B cell (primary cell): ENCODE data around the gene NXF3. TPM values are rescaled to one million over a fixed set of nuclear protein-coding genes. Genes with fewer than 3 reads are reported as not detected.

Source experiments
- ATAC-seq: fragments of 200-7000 bp; cut with Tn5 transposase; one replicate; pipeline ENCODE4 v1.10.0; 2021; ENCODE audit warnings: low read depth, mild to moderate bottlenecking, moderate number of reproducible peaks, moderate library complexity
- CTCF ChIA-PET: fragments of 350-600 bp; sonication (Branson Sonifier 250); formaldehyde crosslinking; loops from one replicate; lab custom pipeline; 2021; ENCODE audit warnings: antibody characterized with exemption, inconsistent platforms; lab: Charles Lee
- POLR2A ChIA-PET: fragments of 350-600 bp; sonication (Branson Sonifier 250); formaldehyde crosslinking; loops from one replicate; lab custom pipeline; 2021; ENCODE audit warnings: antibody characterized with exemption; lab: Charles Lee
- DNase-seq: peaks from one replicate; pipeline ENCODE4 v3.0.0; 2013
- H2AFZ ChIP-seq: 2 replicates; pipeline ENCODE4 v1.6.1; 2012; ENCODE audit warnings: mild to moderate bottlenecking, low read depth, low read length; ENCODE audit not compliant: insufficient read depth, poor library complexity, severe bottlenecking
- H3K27ac ChIP-seq, 2 donors: 1 replicate in 1 of 2; 2 replicates in 1 of 2; pipeline ENCODE4 v1.5.1; 2012 to 2013; ENCODE audit warnings: low read length in 2 of 2, mild to moderate bottlenecking in 2 of 2, moderate library complexity in 1 of 2
- H3K27me3 ChIP-seq, 4 experiments: fragments of 200-600 bp in 1 of 4; sonication (generic) in 1 of 4; replicated peaks in 1 of 4; 1 replicate in 2 of 4; 2 replicates in 2 of 4; pipeline versions ENCODE4 v1.6.1 to v1.7.0; 2013 to 2016; ENCODE audit warnings: low read length in 3 of 4, mild to moderate bottlenecking in 2 of 4, mixed read lengths in 1 of 4, moderate library complexity in 1 of 4; ENCODE audit not compliant: insufficient read depth in 4 of 4, control insufficient read depth in 3 of 4; ENCODE audit errors: control extremely low read depth in 1 of 4
- H3K36me3 ChIP-seq, 2 experiments: replicated peaks in 1 of 2; 1 replicate in 1 of 2; 2 replicates in 1 of 2; pipeline versions ENCODE4 v1.6.1 to v1.7.1; 2013; ENCODE audit warnings: low read length in 1 of 2; ENCODE audit not compliant: insufficient read depth in 2 of 2, control insufficient read depth in 1 of 2; ENCODE audit errors: control extremely low read depth in 1 of 2, extremely low read depth in 1 of 2
- H3K4me1 ChIP-seq, 2 donors: fragments of 200-600 bp in 1 of 2; sonication (generic) in 1 of 2; 1 replicate in 1 of 2; 2 replicates in 1 of 2; pipeline versions ENCODE4 v1.5.1 to v1.6.1; 2013 to 2017; ENCODE audit warnings: low read length in 2 of 2; ENCODE audit not compliant: control insufficient read depth in 2 of 2, insufficient read depth in 2 of 2
- H3K4me2 ChIP-seq: replicated peaks from 2 replicates; pipeline ENCODE3; 2012; ENCODE audit warnings: mild to moderate bottlenecking, low read depth, low read length; ENCODE audit not compliant: poor library complexity, severe bottlenecking
- H3K4me3 ChIP-seq, 5 experiments: fragments of 200-600 bp in 1 of 5; sonication (generic) in 1 of 5; 1 replicate in 3 of 5; 2 replicates in 2 of 5; pipeline versions ENCODE4 v1.5.1 to v1.7.0; 2011 to 2016; ENCODE audit warnings: low read length in 4 of 5, mild to moderate bottlenecking in 4 of 5, low read depth in 2 of 5, control low read depth in 1 of 5, moderate library complexity in 1 of 5; ENCODE audit not compliant: insufficient read depth in 1 of 5; ENCODE audit errors: control extremely low read depth in 1 of 5, extremely low read depth in 1 of 5
- H3K79me2 ChIP-seq: fragments of 200-600 bp; sonication (generic); one replicate; pipeline ENCODE4 v1.6.0; 2016; ENCODE audit warnings: low read length; ENCODE audit not compliant: control insufficient read depth, insufficient read depth
- H3K9ac ChIP-seq: fragments of 200-600 bp; sonication (generic); 2 replicates; pipeline ENCODE4 v1.6.1; 2017; ENCODE audit warnings: mild to moderate bottlenecking, low read length, moderate library complexity
- H3K9me3 ChIP-seq, 3 donors: one replicate each; pipeline versions ENCODE4 v1.6.1 to v1.7.1; 2013; ENCODE audit warnings: low read length in 2 of 3; ENCODE audit not compliant: control insufficient read depth in 2 of 3, insufficient read depth in 1 of 3; ENCODE audit errors: control extremely low read depth in 1 of 3
- H4K20me1 ChIP-seq: 2 replicates; pipeline ENCODE4 v1.6.0; 2012; ENCODE audit warnings: mild to moderate bottlenecking, low read length; ENCODE audit not compliant: insufficient read depth, control insufficient read depth, poor library complexity, severe bottlenecking
- H3K27ac Mint-ChIP-seq: one replicate; pipeline ENCODE4 v1.8.0; 2021; ENCODE audit warnings: mixed read lengths
- H3K27me3 Mint-ChIP-seq: one replicate; pipeline ENCODE4 v1.8.0; 2021; ENCODE audit warnings: mixed read lengths
- H3K4me1 Mint-ChIP-seq: one replicate; pipeline ENCODE4 v1.8.0; 2021; ENCODE audit warnings: mixed read lengths
- H3K4me3 Mint-ChIP-seq: one replicate; pipeline ENCODE4 v1.8.0; 2021; ENCODE audit warnings: mixed read lengths
- H3K9me3 Mint-ChIP-seq: one replicate; pipeline ENCODE4 v1.8.0; 2022; ENCODE audit warnings: mixed read lengths; ENCODE audit not compliant: insufficient read depth
- CTCF ChIP-seq: fragments of 200-600 bp; IDR thresholded peaks from one replicate; pipeline ENCODE4 v1.8.0; 2022; ENCODE audit warnings: antibody characterized with exemption, mild to moderate bottlenecking
- EZH2 ChIP-seq: IDR thresholded peaks from 2 replicates; pipeline ENCODE4 v1.6.1; 2012; ENCODE audit warnings: borderline replicate concordance, low read depth, mild to moderate bottlenecking, moderate library complexity, low read length; ENCODE audit not compliant: insufficient read depth, poor library complexity, severe bottlenecking
- WGBS: methylation state at CpG from one replicate; pipeline ENCODE4 v1.1.5; 2013; ENCODE audit warnings: missing lambda C conversion rate; ENCODE audit not compliant: insufficient coverage; 5-methylcytosine and 5-hydroxymethylcytosine counted together
- intact Hi-C: fragments of 100-400 bp; cut with micrococcal nuclease; formaldehyde crosslinking; loops from one replicate; pipeline ENCODE4 v1.10.0; 2022
- polyA plus RNA-seq: library from polyadenylated mRNA; depleted of rRNA; stranded (reverse); fragments of >200 nt; gene quantifications from 2 replicates; pipeline ENCODE4 v1.2.3, GENCODE V29; 2012
- total RNA-seq, 2 donors: library from RNA; stranded (reverse); fragments of 120-200 nt in 1 of 2; gene quantifications; 1 replicate in 1 of 2; 2 replicates in 1 of 2; pipeline versions ENCODE4 v1.2.3 to v1.2.4, GENCODE V29; 2013 to 2022

Gene NXF3
- total and polyA plus RNA-seq, 2 donors (not counting 1 experiment from before 2014, with no cell fraction given), result not detected

- no CpG with 5 or more reads among the region's 3 CpGs for WGBS
- peaks cover 2% of the 10 kb centered on the region for H3K4me1 Mint-ChIP-seq
- intact Hi-C loops, result no loop called here
- Histone ChIP-seq H3K9ac (no peak overlapping the region), H2AFZ (no peak overlapping the region), H3K27me3 (peaks cover 0 to 3% (median 0%) of the 10 kb centered on the region in 4 experiments), H3K27ac (no peak overlapping the region), H3K79me2 (no peaks in the 10 kb centered on the region), H3K4me2 (no peak overlapping the region), H3K4me3 (no peak overlapping the region), H3K9me3 (no peaks in the 10 kb centered on the region), H4K20me1 (no peaks in the 10 kb centered on the region), H3K4me1 (no peaks in the 10 kb centered on the region), H3K36me3 (no peaks in the 10 kb centered on the region)
- H3K4me3 Mint-ChIP-seq, result no peak overlapping the region
- DNase-seq (no peak), ATAC-seq (no peak)
- ChIA-PET CTCF (no interaction called here), POLR2A (no interaction called here)
- H3K27ac Mint-ChIP-seq, result no peak overlapping the region
- TF ChIP-seq CTCF (no peak), EZH2 (no peak)
- no peaks in the 10 kb centered on the region for H3K9me3 Mint-ChIP-seq
- peaks cover 10% of the 10 kb centered on the region for H3K27me3 Mint-ChIP-seq
These were observed 31.5 kb downstream of the NXF3 start for GRCh38 chrX:103061486-103061885.

GRCh38 chrX:103056902-103057301, 36.0 kb downstream of the NXF3 start:
- DNase-seq (no peak), ATAC-seq (no peak)
- peaks cover 9% of the 10 kb centered on the region for H3K27me3 Mint-ChIP-seq
- intact Hi-C loops, result no loop called here
- H3K9me3 Mint-ChIP-seq, result no peaks in the 10 kb centered on the region
- H3K4me1 Mint-ChIP-seq, result no peaks in the 10 kb centered on the region
- POLR2A ChIA-PET, result no interaction called here
- CTCF ChIA-PET, result no interaction called here
- no peak overlapping the region for H2AFZ ChIP-seq
- H3K9ac ChIP-seq, result no peak overlapping the region
- no peak overlapping the region for H3K4me2 ChIP-seq
- no peaks in the 10 kb centered on the region for H3K27me3 ChIP-seq
- no peak overlapping the region for H3K27ac Mint-ChIP-seq
- H4K20me1 ChIP-seq, result no peaks in the 10 kb centered on the region
- H3K27ac ChIP-seq, result no peak overlapping the region
- H3K4me3 ChIP-seq, result no peak overlapping the region
- no peaks in the 10 kb centered on the region for H3K36me3 ChIP-seq
- TF ChIP-seq CTCF (no peak), EZH2 (no peak)
- H3K4me3 Mint-ChIP-seq, result no peak overlapping the region
- 100% methylated on average over 1 of the region's 2 CpGs for WGBS
- no peaks in the 10 kb centered on the region for H3K9me3 ChIP-seq
- no peaks in the 10 kb centered on the region for H3K4me1 ChIP-seq
- no peaks in the 10 kb centered on the region for H3K79me2 ChIP-seq
